Spleen (tissue), 7 donors: ENCODE results near the gene GPATCH2.

Source experiments
- POLR2A ChIP-seq, 3 donors: fragments of 450-650 bp; IDR thresholded peaks; one replicate each; pipeline ENCODE4 v1.5.1; 2017; ENCODE audit warnings: antibody characterized with exemption in 3 of 3, mild to moderate bottlenecking in 1 of 3
- POLR2AphosphoS5 ChIP-seq, 3 donors: sonication (generic); formaldehyde crosslinking; IDR thresholded peaks; one replicate each; pipeline ENCODE4 v1.5.1; 2017; ENCODE audit warnings: antibody characterized with exemption in 3 of 3
- TF ChIP-seq, protein P1 (sequence below), 11 experiments: fragments of 200-600 bp in 7 of 11; fragments of 450-650 bp in 4 of 11; sonication (generic) in 4 of 11; IDR thresholded peaks in 8 of 11; conservative IDR thresholded peaks in 3 of 11; 1 replicate in 7 of 11; 2 replicates in 4 of 11; pipeline versions ENCODE4 v1.4.0 to v1.8.0; 2016 to 2021; ENCODE audit warnings: antibody characterized with exemption in 11 of 11, inconsistent platforms in 4 of 11, mild to moderate bottlenecking in 1 of 11
- donor health status: DM: no; HTN: no; CAD: no; lungs with moderate emphysema.
- donor health status: DM: no; HTN: no; CAD: no.
- donor health status: DM: no; HTN: no; CAD: no.

- TF ChIP-seq POLR2A (IDR thresholded peaks at IDR 0.05), result no peak
- TF ChIP-seq, protein P1, sequence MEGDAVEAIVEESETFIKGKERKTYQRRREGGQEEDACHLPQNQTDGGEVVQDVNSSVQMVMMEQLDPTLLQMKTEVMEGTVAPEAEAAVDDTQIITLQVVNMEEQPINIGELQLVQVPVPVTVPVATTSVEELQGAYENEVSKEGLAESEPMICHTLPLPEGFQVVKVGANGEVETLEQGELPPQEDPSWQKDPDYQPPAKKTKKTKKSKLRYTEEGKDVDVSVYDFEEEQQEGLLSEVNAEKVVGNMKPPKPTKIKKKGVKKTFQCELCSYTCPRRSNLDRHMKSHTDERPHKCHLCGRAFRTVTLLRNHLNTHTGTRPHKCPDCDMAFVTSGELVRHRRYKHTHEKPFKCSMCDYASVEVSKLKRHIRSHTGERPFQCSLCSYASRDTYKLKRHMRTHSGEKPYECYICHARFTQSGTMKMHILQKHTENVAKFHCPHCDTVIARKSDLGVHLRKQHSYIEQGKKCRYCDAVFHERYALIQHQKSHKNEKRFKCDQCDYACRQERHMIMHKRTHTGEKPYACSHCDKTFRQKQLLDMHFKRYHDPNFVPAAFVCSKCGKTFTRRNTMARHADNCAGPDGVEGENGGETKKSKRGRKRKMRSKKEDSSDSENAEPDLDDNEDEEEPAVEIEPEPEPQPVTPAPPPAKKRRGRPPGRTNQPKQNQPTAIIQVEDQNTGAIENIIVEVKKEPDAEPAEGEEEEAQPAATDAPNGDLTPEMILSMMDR (IDR thresholded peaks at IDR 0.05 in 8 of 11, conservative IDR thresholded peaks at IDR 0.05 in 3 of 11), result no peak
- TF ChIP-seq POLR2AphosphoS5 (IDR thresholded peaks at IDR 0.05), result no peak
These were observed 195.7 kb downstream of the GPATCH2 start for GRCh38 chr1:217435204-217435603.
